Testis (tissue), 2 donors: ENCODE measurements around the gene RNASE7.

Experiments used
- CTCF ChIP-seq, 3 experiments: fragments of 450-650 bp in 2 of 3; fragments of 200-600 bp in 1 of 3; sonication (generic) in 1 of 3; IDR thresholded peaks; one replicate each; pipeline ENCODE4 v1.5.1; 2016 to 2019; ENCODE audit warnings: antibody characterized with exemption in 3 of 3, mild to moderate bottlenecking in 2 of 3, moderate library complexity in 1 of 3
- POLR2A ChIP-seq: fragments of 450-650 bp; IDR thresholded peaks from one replicate; pipeline ENCODE4 v1.6.1; 2017; ENCODE audit warnings: antibody characterized with exemption, mild to moderate bottlenecking, moderate library complexity

- no peak for TF ChIP-seq POLR2A
- no peak for TF ChIP-seq CTCF (IDR thresholded peaks at IDR 0.05)
These were observed 33.7 kb downstream of the RNASE7 start for GRCh38 chr14:21075719-21076437.
